NCI-H524 (cell line): ENCODE results near the gene EIF4E1B.

Experiments
- DNase-seq, 2 experiments: peaks; one replicate each; lab custom pipeline; 2025; lab: John Stamatoyannopoulos, UW

Gene EIF4E1B

GRCh38 chr5:176691524-176691923 lies 61.0 kb downstream of the EIF4E1B start:
- DNase-seq, result no peak

- no peak for DNase-seq
Measured at GRCh38 chr5:176692326-176692725, 61.9 kb downstream of the EIF4E1B start.

GRCh38 chr5:176692839-176693476 lies 62.5 kb downstream of the EIF4E1B start:
- no peak for DNase-seq

- no peak for DNase-seq
Measured at GRCh38 chr5:176693477-176693851, 63.0 kb downstream of the EIF4E1B start.

DNA sequence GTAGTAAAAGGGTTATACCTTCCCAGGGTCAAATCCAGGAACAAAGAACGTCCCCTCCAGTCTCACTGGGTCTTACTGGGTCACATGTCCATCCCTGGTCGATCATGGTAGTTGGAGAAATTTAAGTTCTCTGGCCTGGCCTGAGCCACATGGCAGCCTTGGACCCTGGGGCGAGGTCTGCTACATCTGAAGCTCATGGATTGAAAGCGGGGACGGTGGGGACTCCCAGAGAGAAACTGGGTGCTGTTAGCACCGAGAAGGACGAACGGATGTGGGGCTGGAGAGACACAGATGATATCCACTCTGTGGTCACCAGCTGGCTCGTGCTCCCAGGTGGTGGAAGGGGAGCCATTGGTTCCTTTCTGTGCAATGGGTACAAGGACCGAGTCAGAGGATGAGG lies 63.7 kb downstream of the EIF4E1B start:
- DNase-seq, result no peak

DNA sequence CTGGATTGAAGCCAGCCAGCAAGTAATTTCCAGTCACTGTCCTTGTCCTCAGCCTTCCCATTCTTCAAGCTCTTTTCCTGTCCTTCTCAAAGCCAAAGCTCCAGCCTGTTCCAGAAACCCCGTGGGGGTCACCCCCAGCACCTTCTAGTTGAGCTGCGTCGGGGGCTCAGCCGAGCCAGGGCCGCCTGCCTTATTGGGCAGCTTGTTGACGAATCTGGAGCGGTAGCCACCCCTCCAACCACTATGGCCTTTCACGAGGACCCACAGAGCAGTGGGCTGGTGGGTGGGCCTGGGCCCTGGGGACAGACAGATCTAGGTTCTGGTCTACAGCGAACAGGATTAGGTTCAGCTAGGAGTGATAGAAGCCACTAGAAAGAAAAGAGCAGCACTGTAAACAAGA lies 64.2 kb downstream of the EIF4E1B start:
- DNase-seq, result no peak

- DNase-seq, result no peak
Measured at GRCh38 chr5:176695073-176695472, 64.6 kb downstream of the EIF4E1B start.
